ENCODE data around the gene GRIK1.

GRIK1 gene

DNA sequence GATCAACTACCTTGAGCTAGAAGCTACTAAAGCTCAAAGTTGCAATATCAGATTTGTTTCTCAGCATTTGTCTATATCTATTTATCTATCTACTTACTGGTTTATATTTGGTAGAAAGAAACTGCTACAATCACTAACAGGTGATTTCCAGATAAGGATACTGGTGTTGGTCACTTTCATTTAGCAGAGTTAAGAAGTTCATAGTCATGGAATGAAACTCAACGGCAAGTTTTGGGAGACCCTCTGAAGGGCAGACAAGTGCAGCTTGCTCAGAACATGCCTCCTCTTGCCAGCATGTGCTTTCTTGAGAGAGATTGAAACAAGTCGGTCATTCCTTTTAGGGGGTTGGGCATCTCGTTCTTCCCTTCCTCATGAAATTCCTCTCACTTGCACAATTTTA is 296.5 kb downstream of the GRIK1 start:
- no peak for DNase-seq (ENCODE audit: low read depth)

DNA sequence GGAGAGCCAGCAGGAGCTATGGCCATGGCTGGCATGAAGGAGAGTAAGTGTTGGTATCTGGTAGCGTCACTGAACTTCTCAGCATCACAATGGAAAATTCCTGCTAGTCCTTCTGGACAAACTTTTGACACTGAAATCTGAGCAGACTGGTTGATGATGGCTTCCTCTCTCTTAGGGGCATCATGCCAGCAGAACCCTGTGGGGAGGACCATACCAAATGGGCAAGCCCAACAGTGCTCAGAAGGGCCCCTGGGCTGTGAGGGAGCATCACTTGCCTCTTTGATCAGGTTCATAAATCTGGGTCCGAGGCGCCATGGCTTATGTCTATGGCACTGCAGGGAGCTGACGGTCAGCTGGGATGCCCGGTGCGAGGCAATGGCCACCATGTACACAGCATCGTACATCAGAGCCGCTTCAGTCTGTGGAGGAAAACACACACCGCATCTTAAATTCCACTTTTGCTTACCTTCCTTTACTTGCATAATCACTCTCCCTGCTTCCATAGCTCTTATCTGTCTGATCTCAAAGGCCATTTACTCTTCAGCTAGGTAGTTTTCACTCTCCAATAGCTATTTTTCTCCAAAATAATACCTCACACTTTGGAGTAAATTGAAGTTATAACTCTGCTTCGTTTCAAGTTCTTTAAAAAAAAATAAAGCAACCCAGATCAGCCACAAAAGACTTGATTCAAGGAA is 297.1 kb downstream of the GRIK1 start:
- DNase-seq (ENCODE audit: low read depth): no peak

DNA sequence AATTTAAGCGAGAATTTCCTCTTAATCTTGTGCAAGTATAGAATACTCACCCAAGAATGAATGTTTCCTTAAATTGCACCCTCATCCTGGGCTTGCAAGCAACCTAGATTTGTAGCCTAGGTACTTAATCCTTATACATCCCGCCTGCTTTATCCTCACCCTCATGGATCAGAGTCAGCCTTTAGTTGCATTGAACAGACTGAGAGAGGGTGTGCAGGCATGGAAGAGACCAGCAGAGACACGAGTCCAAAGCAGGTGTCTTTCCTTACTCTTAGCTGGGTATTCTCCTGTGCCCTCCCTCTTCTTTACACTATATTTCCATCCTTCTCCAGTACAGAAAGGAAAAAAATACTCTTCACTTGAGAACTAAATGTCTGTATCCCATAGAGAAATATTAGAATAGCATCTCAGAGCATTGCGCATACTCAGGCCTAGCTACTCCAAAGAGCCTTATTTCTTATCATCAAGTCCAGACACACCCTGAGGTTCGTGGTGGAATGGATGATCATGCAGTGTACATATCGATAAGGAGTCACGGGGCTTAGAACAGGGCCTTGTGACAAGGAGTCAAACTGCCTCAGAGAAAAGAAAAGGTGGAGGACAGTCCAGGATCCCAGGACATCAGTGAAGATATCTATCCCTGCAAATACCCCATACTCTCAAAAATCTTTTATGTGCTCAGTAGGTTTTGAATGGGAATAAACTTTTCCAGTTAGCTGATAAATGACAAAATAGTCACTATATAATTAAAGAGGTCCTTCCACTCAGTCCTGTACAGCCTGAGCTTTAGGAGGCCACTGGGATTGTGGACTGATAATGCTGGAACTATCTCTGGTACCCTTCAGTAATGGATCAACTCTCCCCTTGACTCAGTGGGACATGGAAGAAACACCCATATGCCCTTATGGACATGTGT is 297.9 kb downstream of the GRIK1 start:
- DNase-seq (ENCODE audit: low read depth): no peak

DNA sequence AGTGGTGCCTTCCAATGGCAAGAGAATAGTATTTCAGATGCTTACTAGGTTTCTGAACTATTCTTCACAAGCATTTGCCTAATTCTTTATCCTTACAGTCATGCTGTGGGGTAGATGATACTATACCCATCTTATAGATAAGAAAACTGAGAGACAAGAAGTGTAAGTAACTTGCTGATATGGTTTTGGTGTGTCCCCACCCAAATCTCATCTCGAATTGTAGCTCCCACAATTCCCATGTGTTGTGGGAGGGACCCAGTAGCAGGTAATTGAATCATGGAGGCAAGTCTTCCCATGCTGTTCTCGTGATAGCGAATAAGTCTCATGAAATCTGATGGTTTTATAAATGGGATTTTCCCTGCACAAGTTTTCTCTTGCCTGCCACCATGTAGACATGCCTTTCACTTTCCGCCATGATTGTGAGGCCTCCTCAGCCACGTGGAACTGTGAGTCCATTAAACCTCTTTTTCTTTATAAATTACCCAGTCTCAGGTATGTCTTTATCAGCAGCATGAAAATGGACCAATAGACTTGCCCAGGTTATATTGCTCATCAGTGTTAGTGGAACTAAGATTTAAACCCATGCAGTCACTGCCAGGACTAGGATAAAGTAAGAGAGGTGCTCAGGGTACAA is 298.7 kb downstream of the GRIK1 start:
- no peak for DNase-seq (ENCODE audit: low read depth)

- no peak for DNase-seq (ENCODE audit: low read depth)
Observed at GRCh38 chr21:29640080-29640508, 299.7 kb downstream of the GRIK1 start.

DNA sequence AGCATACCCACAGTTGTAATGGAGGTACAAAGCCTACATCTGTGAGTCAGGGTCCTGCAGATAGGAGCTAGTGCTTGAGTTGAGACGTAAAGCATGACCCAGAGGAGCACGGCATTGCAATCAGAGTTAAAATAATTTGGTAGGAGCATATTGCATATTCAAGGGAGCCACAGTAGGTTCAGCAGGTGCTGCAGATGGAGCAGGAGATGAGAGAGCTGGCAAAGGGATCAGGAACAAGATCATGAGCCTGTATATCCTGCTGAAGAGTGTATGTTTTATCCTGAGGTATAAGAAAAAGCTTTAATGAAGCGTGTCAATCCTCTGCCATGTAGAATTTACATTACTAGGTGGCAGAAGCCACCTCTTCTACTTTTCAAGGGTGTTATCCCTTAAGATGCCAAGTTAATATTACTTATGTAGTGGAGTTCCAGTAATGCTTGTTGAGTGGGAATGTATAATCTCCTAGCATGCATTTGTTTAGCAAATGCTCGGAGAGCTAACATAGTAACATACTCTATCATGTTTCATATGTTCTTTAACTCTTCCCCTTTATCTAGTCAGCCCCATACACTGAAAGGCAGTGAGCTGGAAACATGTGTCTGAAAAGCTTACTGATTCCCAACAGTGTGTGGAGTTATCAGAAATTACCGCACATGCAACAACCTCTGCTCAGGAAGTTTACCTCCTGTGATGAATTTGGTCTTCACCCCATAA is 300.3 kb downstream of the GRIK1 start:
- no peak for DNase-seq (ENCODE audit: low read depth)

GRCh38 chr21:29638761-29639327 is 301.0 kb downstream of the GRIK1 start:
- DNase-seq (ENCODE audit: low read depth): no peak

- no peak for DNase-seq (ENCODE audit: low read depth)
Observed at GRCh38 chr21:29638138-29638537, 301.7 kb downstream of the GRIK1 start.

DNA sequence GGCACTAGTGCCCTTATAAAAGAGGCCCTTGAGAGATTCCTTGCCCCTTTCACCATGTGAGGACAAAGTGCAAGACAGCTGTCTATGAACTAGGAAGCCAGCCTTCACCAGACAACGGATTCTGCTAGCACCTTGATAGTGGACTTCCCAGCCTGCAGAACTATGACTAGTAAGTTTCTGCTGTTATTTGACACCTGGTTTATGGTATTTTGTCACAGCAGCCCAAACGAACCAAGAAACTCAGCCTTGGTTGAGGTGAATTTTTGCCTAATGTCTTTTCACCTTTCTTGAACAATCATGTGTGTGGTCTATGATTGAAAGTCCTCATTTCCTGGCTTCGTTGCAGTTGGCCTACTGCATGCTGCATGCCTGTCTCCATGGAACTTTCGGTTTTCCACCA is 302.2 kb downstream of the GRIK1 start:
- no peak for DNase-seq (ENCODE audit: low read depth)

GRCh38 chr21:29637134-29637533 is 302.7 kb downstream of the GRIK1 start:
- no peak for DNase-seq (ENCODE audit: low read depth)

DNA sequence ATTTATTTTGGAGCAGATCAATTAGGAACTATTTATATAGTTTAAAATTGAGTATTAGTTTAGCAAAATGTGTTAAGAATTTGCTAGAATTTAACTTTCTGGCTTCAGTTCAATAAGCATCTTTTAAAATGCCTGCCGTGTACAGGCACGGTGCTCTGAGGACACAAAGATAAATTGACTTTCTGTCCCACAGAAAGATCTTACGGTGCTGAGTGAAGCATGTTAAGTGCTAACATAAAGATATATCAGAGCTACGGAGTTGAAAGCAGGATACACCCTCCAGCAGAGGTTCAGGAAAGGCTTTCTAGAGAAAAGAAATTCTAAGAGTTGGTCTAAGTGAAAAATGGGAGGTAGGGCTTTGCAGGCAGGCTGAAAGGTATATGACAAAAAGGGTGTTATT is 305.4 kb downstream of the GRIK1 start:
- DNase-seq (ENCODE audit: low read depth): no peak

DNA sequence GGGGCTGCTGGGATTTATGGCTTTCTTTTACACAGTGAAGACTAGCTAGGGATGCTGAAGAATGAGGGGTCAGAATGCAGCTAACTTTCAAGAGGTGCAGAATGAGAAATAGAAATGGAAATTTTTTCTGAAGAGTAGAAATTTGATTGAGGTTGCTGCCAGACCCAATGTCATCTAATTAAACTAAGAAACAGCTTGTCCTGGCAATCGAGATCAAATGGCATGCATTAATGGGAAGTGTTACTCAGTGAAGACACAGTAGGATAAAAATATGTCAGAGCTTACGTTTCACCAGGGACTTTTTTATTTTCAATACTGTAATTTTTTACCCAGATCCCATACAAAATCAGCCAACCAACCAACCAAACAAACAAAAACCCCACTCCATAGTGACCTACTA is 306.0 kb downstream of the GRIK1 start:
- DNase-seq (ENCODE audit: low read depth): no peak

DNA sequence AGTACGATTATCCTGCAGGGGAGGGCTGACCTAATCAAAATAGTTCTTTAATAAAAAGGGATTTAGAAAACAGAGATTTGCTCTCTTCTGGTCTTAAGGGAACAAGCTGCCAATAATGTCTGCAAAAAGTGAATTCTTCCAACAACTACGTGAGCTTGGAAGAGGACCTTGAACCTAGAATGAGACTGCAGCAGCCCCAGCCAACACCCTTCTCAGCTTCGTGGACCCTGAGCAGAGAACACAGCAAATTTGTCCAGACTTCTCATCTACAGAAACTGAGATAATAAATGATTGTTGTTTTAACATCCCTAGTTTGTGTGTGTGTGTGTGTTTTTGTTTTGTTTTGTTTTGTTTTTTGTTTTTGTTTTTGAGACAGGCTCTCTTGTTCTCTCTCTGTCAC is 309.4 kb downstream of the GRIK1 start:
- no peak for DNase-seq (ENCODE audit: low read depth)

GRCh38 chr21:29627905-29628304 is 311.9 kb downstream of the GRIK1 start:
- no peak for DNase-seq (ENCODE audit: low read depth)

- DNase-seq (ENCODE audit: low read depth): no peak
Observed at GRCh38 chr21:29626801-29627470, 312.9 kb downstream of the GRIK1 start.

DNA sequence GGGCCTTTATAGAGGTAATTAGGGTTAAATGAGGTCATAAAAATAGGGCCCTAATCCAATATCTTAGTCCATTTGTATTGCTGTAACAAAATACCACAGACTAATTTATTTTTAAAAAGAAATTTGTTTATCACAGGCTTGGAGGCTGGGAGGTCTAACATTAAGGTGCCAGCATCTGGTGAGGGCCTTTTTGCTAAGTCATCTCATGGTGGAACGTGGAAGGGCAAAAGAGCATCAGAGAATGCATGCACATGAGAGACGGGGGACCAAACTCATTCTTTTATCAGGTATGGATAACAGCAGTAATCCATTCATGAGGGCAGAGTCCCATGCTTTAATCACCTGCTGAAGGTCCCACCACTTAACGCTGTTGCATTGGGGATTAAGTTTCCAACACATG is 313.8 kb downstream of the GRIK1 start:
- no peak for DNase-seq (ENCODE audit: low read depth)

DNA sequence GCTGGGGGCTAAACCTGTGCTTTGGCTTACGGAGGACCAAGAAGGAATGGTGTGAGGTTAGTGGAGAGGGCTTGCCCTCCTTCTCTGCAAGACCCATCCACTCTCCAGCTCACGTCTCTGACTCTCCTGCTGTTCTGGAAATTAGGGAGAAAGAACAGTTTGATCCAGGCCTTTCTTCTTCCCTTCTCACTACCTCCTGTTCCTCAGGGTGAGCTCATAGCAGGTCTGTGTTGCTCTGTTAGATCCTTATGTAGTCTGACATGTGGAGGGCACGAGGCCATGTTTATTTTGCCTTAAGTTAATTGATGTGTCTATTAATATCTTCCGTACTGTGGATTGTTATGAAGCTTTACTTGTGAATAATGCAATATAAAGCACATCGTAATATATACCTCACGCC is 315.0 kb downstream of the GRIK1 start:
- DNase-seq (ENCODE audit: low read depth): no peak

- DNase-seq (ENCODE audit: low read depth): no peak
Observed at GRCh38 chr21:29621525-29621924, 318.3 kb downstream of the GRIK1 start.

DNA sequence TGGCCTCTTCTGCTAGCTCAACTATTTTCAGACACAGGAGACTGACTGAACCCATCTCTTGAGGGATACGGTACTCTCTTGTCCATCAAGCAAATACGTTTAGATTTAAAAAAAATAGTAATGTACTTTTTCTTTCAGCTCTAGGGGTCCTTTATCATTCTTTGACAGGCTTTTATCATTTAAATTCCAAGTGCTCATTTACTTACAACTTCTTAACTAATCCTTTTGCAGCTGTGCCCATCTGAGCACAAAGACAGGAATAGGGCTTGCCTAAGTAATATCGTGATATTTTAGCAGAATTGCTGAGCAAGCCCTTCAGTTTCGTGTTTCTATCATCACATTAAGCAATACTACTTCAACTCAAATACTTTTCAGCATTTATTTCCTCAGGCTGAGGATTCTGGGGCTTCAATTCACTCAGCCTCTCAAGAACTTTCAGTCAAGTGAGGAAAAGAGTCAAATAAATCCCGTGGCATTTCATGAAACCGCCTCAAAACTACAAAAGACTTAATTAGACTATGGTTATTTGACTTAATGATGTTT is 323.5 kb downstream of the GRIK1 start:
- DNase-seq (ENCODE audit: low read depth): no peak

- no peak for DNase-seq (ENCODE audit: low read depth)
Observed at GRCh38 chr21:29613877-29614276, 325.9 kb downstream of the GRIK1 start.

DNA sequence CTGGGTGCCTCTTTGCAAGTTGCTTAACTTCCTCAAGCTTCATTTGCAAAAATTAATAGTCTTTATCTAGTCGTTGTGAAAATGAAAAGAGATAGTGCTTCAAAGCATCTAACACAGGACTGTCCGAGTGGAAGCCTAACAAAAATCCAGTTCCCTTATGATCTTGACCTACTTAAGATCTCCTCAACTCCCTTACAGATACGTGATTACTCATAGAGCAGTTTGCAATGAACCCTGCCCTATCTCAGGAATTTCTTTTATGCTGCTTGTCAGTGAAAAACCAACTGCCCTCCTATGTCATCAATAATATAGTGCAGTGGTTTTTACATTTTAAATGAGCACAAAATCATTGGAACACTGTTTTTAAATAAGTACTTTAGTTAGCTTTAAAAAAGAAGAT is 326.8 kb downstream of the GRIK1 start:
- no peak for DNase-seq (ENCODE audit: low read depth)

Measured in T follicular helper cell (primary cell).